ENCODE results near the gene IPO11. TPM values are rescaled to one million over a fixed set of nuclear protein-coding genes. Genes with fewer than 3 reads are reported as not detected.

IPO11 gene
- total and polyA plus RNA-seq, 4 donors, result 4.7 to 20.6 (median 9.0) TPM

- Histone ChIP-seq H3K27me3 (ENCODE audit: control insufficient read depth in 4 of 4, insufficient read depth in 4 of 4, low read length in 3 of 4) (no peaks in the 10 kb centered on the region), H3K4me1 (ENCODE audit: control insufficient read depth in 4 of 4, insufficient read depth in 4 of 4, low read length in 3 of 4) (no peaks in the 10 kb centered on the region), H3K27ac (ENCODE audit: low read depth in 1 of 2, low read length in 2 of 2) (no peak overlapping the region), H3K9me3 (ENCODE audit: control insufficient read depth in 4 of 4, low read length in 3 of 4) (no peaks in the 10 kb centered on the region), H3K36me3 (ENCODE audit: control insufficient read depth in 4 of 4, insufficient read depth in 3 of 4, low read depth in 1 of 4, low read length in 3 of 4) (peaks cover 6 to 50% (median 38%) of the 10 kb centered on the region in 4 donors), H3K4me3 (ENCODE audit: low read depth in 1 of 3, low read length in 3 of 3) (no peak overlapping the region), H3K9ac (ENCODE audit: low read depth in 1 of 2, low read length in 2 of 2) (no peak overlapping the region)
- 93% methylated on average over 2 of the region's 2 CpGs for WGBS
- DNase-seq (ENCODE audit: low spot score), result no peak
- TF ChIP-seq FOXA1 (IDR thresholded peaks at IDR 0.05), result no peak
- no peak for TF ChIP-seq SP1 (IDR thresholded peaks at IDR 0.05)
- TF ChIP-seq CTCF (IDR thresholded peaks at IDR 0.05; ENCODE audit: low read depth, low read length, missing input control), result no peak
- TF ChIP-seq NR2F2 (IDR thresholded peaks at IDR 0.05), result no peak
- no peak for TF ChIP-seq RXRA (IDR thresholded peaks at IDR 0.05)
- no peak for TF ChIP-seq ZBTB33 (IDR thresholded peaks at IDR 0.05)
- no peak for TF ChIP-seq FOXA2 (IDR thresholded peaks at IDR 0.05)
- no peak for TF ChIP-seq ATF3 (IDR thresholded peaks at IDR 0.05)
- no peak for TF ChIP-seq RAD21 (IDR thresholded peaks at IDR 0.05)
- TF ChIP-seq TAF1 (conservative IDR thresholded peaks at IDR 0.05), result no peak
- no peak for TF ChIP-seq HNF4G (IDR thresholded peaks at IDR 0.05)
- no peak for TF ChIP-seq HNF4A (conservative IDR thresholded peaks at IDR 0.05)
- TF ChIP-seq MAX (IDR thresholded peaks at IDR 0.05), result no peak
- TF ChIP-seq REST (IDR thresholded peaks at IDR 0.05), result no peak
- TF ChIP-seq GABPA (IDR thresholded peaks at IDR 0.05 in 1 of 2, conservative IDR thresholded peaks at IDR 0.05 in 1 of 2), result no peak
- no peak for TF ChIP-seq YY1 (IDR thresholded peaks at IDR 0.05)
- TF ChIP-seq EGR1 (IDR thresholded peaks at IDR 0.05; ENCODE audit: low read depth in 2 of 2), result no peak
- TF ChIP-seq JUND (IDR thresholded peaks at IDR 0.05), result no peak
Measured at GRCh38 chr5:62385816-62386400, 26.7 kb upstream of the IPO11 start.

Data from liver (tissue), 9 donors.